Adipocyte (in vitro differentiated cells): ENCODE results near the gene LGI2.

ENCODE experiments used
- DNase-seq: peaks from one replicate; pipeline ENCODE4 v3.0.0-alpha.2; 2015; ENCODE audit warnings: low read depth
- H3K27me3 ChIP-seq: replicated peaks from 2 replicates; pipeline ENCODE4 v1.7.0; 2013; ENCODE audit warnings: mild to moderate bottlenecking, low read length, moderate library complexity; ENCODE audit not compliant: control insufficient read depth, insufficient read depth
- H3K36me3 ChIP-seq: 2 replicates; pipeline ENCODE4 v1.7.0; 2013; ENCODE audit warnings: low read length, mild to moderate bottlenecking, moderate library complexity; ENCODE audit not compliant: control insufficient read depth, insufficient read depth, severe bottlenecking
- H3K4me1 ChIP-seq: 2 replicates; pipeline ENCODE4 v1.7.0; 2013; ENCODE audit warnings: mild to moderate bottlenecking, low read length, moderate library complexity; ENCODE audit not compliant: control insufficient read depth, insufficient read depth
- H3K4me3 ChIP-seq: 2 replicates; pipeline ENCODE4 v1.7.0; 2013; ENCODE audit warnings: mild to moderate bottlenecking, low read length, moderate library complexity
- H3K9ac ChIP-seq: 2 replicates; pipeline ENCODE4 v1.7.0; 2013; ENCODE audit warnings: mild to moderate bottlenecking, low read length, moderate library complexity
- H3K9me3 ChIP-seq: 2 replicates; pipeline ENCODE4 v1.7.0; 2013; ENCODE audit warnings: mild to moderate bottlenecking, low read length, moderate library complexity; ENCODE audit not compliant: control insufficient read depth

Gene LGI2

DNA sequence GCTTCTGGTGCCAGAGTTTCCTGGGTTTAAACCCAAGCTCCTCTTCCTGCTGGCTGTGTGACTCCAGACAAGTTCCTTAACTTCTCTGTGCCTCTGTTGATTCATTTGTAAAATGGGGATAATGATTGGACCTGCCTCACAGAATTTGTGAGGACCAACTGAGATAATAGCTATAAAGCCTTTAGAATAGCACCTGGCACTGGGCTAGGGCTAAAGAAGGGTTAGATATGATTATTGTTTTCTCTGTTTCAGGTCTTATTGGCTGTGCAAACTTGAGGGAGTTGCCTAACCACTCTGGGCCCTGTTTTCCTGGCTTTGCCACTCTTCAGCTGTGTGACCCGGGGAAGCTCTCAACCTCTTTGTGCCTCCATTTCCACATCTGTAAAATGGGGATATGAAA, 37.8 kb downstream of the LGI2 start:
- DNase-seq: no peak
- Histone ChIP-seq H3K27me3 (no peaks in the 10 kb centered on the region), H3K9me3 (peaks cover 9% of the 10 kb centered on the region), H3K4me1 (no peaks in the 10 kb centered on the region), H3K4me3 (no peak overlapping the region), H3K36me3 (no peaks in the 10 kb centered on the region), H3K9ac (no peak overlapping the region)

DNA sequence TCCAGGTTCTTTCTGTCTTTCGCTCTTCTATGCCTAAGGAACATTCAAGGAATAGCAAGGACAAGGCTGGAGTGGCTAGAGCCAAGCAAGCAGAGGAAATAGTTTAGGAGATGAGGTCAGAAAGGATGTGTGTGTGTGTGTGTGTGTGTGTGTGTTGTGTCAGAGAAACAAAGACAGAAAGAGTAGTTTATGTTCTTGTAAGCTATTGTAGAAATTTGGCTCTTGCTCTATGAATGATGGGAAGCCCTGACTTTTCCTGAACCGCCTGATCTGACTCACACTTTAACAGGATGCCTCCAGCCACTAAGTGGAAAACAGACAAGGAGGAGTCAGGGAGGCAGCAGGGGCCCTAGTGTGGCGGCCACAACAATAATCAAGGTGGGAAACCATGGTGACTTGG, 39.7 kb downstream of the LGI2 start:
- Histone ChIP-seq H3K4me1 (no peaks in the 10 kb centered on the region), H3K36me3 (no peaks in the 10 kb centered on the region), H3K9me3 (peaks cover 9% of the 10 kb centered on the region), H3K27me3 (no peaks in the 10 kb centered on the region), H3K9ac (no peak overlapping the region), H3K4me3 (no peak overlapping the region)
- DNase-seq: no peak

DNA sequence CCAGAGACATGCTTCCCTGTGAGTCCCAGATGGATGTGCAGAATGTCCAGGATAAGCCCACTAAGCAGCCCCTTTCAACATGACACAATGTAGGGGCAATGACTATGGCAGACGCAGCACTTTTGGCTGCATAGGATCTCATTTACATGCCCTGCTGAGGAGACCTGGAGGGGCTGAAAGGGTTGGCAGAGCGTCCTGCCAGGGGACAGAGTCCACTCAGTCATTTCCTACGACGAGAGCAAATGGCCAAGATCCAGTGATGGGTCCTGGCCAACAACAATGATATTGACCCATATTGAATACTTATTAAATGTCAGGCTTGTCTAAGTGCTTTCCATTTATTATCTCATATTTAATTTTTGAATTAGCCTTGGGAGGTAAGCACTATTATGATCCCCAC, 41.4 kb downstream of the LGI2 start:
- Histone ChIP-seq H3K27me3 (no peaks in the 10 kb centered on the region), H3K9me3 (no peaks in the 10 kb centered on the region), H3K4me1 (no peaks in the 10 kb centered on the region), H3K4me3 (no peak overlapping the region), H3K36me3 (no peaks in the 10 kb centered on the region), H3K9ac (no peak overlapping the region)
- no peak for DNase-seq

DNA sequence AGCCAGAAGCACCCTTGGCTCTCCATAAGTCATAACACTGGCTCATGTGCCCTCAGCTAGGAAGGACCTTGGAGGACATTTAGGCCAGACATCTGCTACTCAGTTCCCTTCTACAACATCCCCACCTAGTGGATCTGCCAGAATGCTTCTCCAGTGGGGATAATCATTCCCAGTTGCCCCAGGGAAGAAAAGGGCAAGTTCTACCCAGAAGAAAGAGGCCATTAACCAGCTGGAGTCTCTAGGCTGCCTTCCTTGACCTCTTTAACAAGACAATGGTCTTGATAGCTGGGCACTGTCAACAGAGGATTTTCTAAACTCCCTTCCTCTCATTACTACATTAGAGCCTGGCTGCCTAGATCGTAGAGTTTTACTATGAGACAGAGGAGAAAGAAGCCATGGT, 42.0 kb downstream of the LGI2 start:
- no peaks in the 10 kb centered on the region for H3K4me1 ChIP-seq
- no peak overlapping the region for H3K4me3 ChIP-seq
- H3K9me3 ChIP-seq: no peaks in the 10 kb centered on the region
- no peak overlapping the region for H3K9ac ChIP-seq
- no peaks in the 10 kb centered on the region for H3K27me3 ChIP-seq
- peak; percentile 56 for DNase-seq
- no peaks in the 10 kb centered on the region for H3K36me3 ChIP-seq

DNA sequence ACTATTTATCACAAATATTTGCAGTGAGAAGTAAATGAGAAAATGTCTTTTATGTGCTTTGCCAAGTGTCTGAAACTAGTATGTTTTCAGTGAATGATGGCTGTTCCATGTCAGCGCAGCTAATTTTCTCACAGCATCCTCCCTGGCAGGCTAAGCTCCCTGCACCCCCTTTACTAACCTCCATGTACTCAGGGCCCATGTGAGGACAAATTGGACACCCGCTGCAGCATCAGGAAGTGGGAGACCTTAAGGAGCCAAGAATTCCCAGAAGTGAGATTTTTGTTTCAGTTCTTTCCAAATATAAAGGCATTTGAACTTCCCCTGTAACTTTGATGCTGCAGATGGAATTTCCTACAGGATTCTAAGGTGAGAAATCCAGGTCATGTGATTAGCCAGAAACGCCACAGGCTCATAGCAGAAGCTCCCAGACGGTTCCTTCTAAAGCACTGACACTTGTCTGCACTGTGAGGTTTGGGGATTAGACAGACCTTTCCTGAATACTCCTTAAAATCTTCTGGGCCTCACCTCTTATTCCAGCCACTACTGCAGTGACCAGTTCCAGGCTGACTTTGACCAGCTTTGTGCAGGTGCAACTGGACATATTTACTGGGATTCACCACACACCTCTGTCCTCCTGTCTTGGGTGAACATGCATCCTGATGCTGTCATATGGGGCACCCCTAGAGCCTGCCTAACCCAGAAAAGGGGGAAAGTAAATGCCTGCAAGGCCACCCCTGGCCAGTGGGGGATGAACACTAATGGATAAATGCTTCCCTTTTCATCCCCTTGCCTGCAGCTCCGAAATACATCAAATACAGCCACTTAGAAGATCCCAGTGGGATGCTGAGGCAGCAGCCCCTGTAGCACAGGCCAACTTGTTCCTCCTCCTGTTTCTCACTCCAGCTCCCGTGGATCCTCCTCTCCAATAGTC, 45.9 kb downstream of the LGI2 start:
- no peak overlapping the region for H3K9ac ChIP-seq
- H3K4me1 ChIP-seq: peaks cover under 1% of the 10 kb centered on the region
- no peaks in the 10 kb centered on the region for H3K9me3 ChIP-seq
- no peak overlapping the region for H3K4me3 ChIP-seq
- no peak for DNase-seq
- no peaks in the 10 kb centered on the region for H3K27me3 ChIP-seq
- H3K36me3 ChIP-seq: no peaks in the 10 kb centered on the region

DNA sequence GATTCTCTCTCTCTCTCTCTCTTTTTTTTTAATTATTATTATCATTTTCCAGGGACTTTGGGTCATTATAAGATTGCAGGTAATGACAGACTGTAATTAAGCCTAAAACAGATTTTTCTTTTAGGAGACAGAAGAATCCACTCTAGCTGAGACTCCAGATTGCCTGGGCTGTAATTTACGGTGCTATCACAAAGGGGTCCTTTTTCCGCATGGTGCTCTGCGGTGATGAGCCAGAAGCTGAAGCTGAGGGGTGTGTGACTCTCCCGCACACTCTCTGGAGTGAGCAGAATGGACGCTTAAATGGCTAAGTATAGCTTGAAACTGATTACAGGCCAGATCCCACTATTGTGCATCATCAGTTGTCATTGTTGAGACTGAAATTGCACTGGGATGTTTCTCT, 50.0 kb downstream of the LGI2 start:
- H3K4me3 ChIP-seq: no peak overlapping the region
- no peak overlapping the region for H3K9ac ChIP-seq
- no peaks in the 10 kb centered on the region for H3K27me3 ChIP-seq
- H3K9me3 ChIP-seq: no peaks in the 10 kb centered on the region
- peaks cover 15% of the 10 kb centered on the region for H3K4me1 ChIP-seq
- H3K36me3 ChIP-seq: no peaks in the 10 kb centered on the region
- no peak for DNase-seq

DNA sequence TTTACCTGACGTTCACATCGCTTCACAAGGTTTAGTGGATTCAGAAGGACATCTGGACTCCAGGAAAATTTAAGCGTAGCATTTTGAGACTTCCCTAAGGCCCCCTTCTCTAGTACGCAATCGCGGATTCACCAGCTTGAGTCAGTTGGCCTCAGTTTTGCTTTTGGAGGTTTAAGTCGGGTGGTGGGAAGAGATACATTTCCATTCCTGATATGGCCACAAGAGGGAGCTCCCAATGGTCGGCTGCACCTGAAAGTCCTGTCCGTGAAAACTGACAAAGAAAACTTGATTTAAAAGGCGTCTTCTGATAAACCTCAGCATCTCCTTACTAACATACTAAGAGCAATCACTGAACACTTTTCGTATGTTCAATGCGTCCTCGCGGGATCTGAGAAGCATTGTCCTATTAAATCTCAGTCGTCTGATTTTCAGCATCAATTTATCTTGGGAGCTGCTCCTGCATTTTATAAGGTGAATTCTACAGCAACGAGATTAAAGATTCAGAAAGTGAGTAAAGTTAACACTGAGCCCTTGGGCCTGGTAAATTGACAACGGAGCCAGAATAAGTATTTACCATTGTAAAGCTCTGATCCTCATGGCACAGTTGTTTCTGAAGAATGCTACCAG, 50.6 kb downstream of the LGI2 start:
- no peaks in the 10 kb centered on the region for H3K9me3 ChIP-seq
- peak; percentile 84 for DNase-seq
- no peaks in the 10 kb centered on the region for H3K36me3 ChIP-seq
- peaks cover 15% of the 10 kb centered on the region for H3K4me1 ChIP-seq
- H3K4me3 ChIP-seq: peak overlapping the region; percentile 75
- peak overlapping the region; percentile 76 for H3K9ac ChIP-seq
- H3K27me3 ChIP-seq: no peaks in the 10 kb centered on the region

DNA sequence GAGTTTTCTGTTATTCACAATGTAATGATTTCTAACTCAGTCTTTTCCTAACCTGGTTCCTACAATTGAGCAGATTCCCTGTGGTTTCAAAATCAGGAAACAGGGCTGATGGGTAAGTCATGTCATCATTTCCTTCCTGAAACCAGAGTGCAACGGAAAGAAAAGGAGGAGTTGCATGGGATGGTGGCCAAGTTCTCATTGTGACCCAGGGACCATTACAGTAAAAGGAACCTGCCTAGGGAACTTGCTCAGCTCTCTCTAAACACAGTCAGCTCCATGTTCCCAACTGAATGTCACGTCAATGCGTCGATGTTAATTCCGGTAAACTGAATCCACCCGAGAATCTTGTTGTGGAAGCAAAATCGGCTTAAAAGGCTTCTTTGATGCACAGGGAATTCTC, 51.2 kb downstream of the LGI2 start:
- H3K4me1 ChIP-seq: peaks cover 15% of the 10 kb centered on the region
- no peaks in the 10 kb centered on the region for H3K9me3 ChIP-seq
- no peaks in the 10 kb centered on the region for H3K36me3 ChIP-seq
- peak overlapping the region; percentile 75 for H3K4me3 ChIP-seq
- DNase-seq: no peak
- peak overlapping the region; percentile 76 for H3K9ac ChIP-seq
- H3K27me3 ChIP-seq: no peaks in the 10 kb centered on the region

DNA sequence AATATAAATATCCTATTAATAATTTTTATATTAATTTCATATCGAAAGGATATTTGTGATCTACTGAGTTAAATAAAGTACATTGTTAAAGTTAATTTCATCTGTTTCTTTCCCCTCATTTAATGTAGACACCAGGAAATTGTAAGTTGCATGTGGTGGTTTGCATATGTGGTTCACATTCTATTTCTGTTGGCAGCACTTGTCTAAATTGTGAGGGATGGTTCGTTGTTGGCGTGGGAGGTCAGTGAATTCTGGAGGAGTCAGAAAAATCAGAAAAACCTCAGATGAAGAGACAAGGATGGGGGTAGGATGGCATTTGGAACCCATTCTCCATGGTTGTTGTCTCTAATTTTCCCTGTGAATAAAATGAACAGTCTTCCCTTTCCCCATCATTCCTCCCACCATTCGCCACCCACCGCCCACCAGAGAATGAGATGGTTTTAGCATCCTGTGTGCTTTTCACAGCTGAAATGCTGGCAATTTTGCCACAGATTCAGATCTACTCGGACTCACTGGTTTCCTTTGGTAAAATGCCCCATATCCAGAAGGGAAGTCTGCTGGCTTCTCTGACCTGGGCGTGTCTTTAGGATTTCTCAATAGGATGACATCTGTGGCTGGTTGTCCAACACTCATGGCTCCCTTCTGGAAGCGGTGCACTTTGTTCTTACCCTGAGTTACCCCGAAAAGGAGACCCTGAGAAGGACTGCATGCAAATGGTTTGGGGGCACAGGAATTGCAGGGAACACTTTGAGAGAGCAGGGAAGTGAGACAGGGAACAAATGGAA, 52.3 kb downstream of the LGI2 start:
- no peak overlapping the region for H3K9ac ChIP-seq
- no peak for DNase-seq
- H3K27me3 ChIP-seq: no peaks in the 10 kb centered on the region
- no peak overlapping the region for H3K4me3 ChIP-seq
- H3K4me1 ChIP-seq: peaks cover 23% of the 10 kb centered on the region
- H3K36me3 ChIP-seq: no peaks in the 10 kb centered on the region
- H3K9me3 ChIP-seq: no peaks in the 10 kb centered on the region

DNA sequence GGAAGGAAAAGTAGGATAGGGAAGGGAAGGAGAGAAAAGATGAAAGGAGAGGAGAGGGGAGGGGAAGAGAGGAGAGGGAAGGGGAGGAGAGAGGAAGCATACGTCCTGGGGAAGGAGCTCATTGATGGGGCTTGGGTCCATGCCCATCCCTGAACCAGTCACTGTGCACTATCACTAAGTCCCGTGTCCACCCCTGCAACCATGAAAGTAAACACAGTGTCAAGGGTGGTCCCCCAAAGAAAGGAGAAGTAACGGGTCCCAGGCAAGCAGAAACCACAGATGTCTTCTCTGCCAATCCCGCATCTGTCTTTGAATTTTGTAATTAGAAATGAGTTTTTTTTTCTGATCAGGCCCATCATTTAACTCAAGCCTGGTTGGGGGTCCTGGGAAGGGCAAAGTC, 55.2 kb downstream of the LGI2 start:
- no peak overlapping the region for H3K9ac ChIP-seq
- DNase-seq: no peak
- no peaks in the 10 kb centered on the region for H3K9me3 ChIP-seq
- no peaks in the 10 kb centered on the region for H3K27me3 ChIP-seq
- no peaks in the 10 kb centered on the region for H3K36me3 ChIP-seq
- peaks cover 34% of the 10 kb centered on the region for H3K4me1 ChIP-seq
- H3K4me3 ChIP-seq: no peak overlapping the region
